ENCODE data around the gene LUZP2.
"Not testable (repeated sequence)": the region's sequence is repeated elsewhere in the genome, so short reads cannot be mapped to it uniquely, and the experiment has no call there.

The LUZP2 gene

DNA sequence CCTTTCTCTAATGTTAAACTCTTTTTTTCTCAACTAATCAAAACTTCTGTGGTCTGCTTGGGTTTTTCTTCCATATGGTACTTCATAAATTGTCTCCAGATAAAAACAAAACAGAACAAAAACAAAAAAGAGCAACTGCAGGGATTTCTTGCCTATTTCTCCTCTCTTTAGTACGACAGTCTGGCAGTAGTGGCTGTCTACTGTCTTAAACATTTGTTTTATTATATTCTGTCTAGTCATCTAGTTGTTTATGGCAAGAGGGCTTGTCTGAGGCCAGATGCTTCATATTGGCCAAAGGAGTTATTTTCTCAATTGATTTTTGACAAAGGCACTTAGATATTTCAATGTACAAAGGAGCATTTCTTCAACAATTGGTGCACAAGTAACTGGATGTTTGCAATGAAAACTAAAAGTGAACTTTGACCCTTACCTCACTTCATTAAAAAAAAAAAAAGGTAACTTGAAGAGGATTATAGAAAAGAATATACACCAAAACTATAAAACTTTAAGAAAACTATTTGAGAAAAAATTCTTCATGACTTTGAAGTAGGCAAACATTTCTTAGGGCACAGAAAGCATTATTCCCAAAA, 404.2 kb downstream of the LUZP2 start:
- DNase-seq (ENCODE audit: low spot score) = no peak

DNA sequence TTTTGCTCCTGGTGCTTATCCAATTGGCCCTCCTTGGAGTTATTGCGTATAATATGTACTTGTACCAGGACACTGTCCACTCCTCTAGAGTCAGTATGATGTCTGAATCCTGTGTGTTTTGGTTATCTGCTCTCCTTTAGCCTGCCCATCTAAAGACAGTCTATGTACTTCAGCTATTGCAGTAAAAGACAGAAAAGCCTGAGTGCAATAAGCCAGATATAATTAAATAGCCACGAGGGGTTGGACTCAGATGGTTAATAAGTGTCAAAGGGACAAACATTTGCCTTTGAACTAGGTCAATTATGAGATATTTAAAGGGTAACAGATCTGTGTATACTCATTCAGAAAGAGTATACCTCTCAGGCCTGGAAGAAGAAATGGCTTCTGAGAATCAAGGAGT, 406.7 kb downstream of the LUZP2 start:
- DNase-seq (ENCODE audit: low spot score) = no peak

DNA sequence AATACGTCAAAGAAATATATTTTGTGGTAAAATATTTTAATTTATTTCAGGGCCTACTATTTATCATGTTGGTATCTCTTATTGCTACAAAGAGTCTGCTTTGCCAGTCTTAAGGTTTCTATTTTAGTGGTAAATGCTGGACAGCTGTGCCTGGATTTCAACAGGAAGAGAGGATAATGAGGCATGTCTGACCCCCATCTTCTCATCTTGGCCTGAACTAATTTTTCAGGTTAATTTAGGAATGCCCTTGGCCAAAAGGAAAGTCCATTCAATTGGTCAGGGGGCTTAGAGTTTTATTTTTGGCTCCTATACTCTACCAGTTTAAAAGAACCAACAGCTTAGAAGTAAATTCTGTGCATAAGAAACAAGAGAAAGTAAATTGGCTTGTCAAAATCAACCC, 428.2 kb downstream of the LUZP2 start:
- DNase-seq (ENCODE audit: low spot score) = no peak

DNA sequence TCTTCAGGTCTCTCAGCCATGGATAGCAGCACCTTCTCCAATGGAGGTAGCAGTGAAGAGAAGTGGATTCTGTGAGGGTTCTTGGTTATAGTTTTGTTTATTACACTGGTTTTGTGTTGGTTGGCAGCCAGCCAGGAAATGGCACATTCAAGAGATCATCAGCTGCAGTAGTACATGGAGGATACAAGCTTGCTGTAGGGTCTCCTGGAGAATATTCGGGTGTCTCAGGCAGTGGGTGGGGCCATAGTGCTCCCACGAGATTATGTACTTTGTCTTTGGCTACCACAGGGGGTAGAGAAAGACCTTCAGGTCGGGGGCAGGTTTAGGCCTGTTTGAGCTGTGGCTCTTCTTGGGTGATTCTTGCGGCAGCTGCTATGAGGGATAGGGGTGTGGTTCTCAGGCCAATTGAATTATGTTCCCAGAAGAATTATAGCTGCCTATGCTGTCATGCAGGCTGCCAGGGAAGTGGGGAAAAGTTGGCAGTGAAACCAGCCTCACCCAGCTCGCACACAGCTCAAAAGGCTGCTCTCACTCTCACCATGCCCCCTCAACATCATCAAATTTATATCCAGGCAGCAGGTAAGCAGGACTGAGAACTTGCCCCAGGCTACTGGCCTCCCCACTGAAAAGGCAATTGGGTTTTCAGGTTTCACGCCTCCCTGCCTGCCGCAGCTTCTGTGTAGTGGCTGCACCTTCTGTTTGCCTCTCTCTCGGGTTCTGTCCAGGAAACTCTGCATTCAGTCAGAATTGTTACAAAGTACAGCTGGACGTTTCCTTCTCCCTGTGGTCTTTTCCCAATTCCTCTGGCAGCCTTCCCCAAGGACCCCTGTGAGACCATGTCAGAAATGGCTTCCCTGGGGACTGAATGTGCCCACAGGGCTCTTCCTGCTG, 435.5 kb downstream of the LUZP2 start:
- no peak for DNase-seq (ENCODE audit: low spot score)

DNA sequence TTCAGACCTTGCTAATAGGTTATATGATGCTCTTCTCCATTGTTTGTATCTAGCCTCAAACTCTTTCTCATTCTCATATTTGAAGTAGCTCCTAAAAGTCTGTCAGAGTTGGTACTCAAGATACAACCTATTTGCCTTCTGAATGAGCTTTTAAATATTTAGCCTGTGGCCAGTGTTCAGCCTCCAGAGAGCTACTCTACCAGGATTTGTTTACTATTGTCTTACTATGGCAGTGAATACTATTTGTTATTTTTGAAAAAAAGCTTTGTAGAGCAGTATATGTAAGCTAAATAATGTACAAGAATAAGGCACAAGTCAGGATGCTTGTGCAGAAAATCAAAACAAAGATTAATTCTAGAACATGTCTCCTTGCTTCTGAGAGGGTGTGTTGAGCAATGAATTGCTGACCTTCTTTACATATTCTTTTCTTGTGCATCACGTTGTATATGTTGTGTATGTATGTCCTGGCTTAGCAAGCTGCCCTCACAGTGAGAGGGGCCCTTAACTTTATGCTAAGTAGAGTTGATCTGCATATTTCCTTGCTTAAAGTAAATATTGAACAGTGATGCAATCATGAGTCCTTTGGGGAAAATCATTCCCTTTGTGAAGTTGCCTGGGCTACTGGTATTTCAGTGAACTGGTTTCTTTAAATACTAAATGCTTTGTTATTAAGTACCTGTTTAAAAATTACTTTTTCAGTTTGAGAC, 438.0 kb downstream of the LUZP2 start:
- no peak for DNase-seq (ENCODE audit: low spot score)

DNA sequence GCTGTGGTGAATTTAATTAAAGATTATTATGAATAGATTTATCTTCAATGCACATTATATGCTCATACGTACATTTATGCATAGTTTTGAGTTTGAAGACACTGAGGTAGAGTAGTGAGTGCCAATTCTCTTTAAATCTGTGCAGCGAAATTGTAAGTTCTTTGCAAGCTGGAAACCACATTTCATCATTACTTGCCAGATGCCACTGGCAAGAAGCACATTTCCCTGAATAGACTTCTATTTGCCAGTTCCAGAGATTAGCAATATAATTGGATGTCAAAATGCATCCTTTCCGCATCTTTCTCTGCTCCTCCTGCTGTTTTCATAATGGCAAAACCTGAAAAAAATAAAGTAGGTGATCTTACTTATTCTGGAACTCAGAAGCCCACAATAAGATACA, 448.0 kb downstream of the LUZP2 start:
- no peak for DNase-seq (ENCODE audit: low spot score)

DNA sequence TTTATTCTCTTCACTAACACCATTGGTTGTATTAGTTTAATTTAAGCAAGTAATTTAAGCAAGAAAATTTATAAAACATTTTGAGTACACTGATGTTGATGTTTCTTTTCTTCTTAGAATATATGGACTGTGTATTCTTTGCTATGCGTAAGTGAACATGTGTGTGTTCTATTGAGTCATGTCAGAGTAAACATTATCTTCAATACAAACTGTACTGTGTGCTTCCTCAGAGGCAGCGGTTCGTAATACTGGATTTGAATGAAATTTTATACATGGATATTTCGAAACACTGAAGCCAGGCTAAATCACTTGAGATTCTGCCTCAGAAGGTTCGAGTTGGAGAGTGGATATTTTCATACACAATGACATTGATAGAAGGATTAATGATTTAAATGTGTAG, 452.6 kb downstream of the LUZP2 start:
- DNase-seq (ENCODE audit: low spot score) = no peak

DNA sequence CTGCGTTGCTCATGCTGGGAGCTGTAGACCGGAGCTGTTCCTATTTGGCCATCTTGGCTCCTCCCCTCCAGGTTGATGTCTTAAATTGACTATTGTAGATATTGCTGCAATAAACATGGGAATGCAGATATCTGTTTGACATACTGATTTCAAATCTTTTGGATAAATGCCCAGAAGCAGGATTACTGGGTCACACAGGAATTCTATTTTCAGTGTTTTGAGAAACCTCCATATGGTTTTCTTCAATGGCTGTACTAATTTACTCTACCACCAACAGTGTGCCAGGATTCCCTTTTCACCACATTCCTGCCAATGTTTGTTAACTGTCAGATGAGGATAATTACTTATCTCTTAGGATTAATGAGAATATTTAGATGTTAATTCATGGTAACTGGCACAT, 467.0 kb downstream of the LUZP2 start:
- no peak for DNase-seq (ENCODE audit: low spot score)

DNA sequence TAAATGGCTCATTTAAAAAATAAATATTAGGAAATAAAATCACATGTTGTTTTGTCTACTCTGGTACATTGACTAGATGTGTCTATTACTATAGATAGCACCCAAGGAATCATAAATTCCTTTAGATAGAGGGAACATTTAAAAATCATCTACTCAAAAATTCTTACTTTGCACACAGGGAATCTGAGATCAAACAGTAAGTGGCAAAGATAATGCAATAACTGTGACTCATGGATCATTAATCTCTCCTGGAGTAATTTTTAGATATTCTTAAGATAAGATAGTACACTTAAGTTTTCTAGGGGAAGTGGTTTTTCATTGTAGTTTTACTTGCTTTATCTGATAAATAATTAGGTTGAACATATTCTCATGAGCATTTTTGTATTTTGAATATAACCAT, 468.9 kb downstream of the LUZP2 start:
- DNase-seq (ENCODE audit: low spot score) = no peak

DNA sequence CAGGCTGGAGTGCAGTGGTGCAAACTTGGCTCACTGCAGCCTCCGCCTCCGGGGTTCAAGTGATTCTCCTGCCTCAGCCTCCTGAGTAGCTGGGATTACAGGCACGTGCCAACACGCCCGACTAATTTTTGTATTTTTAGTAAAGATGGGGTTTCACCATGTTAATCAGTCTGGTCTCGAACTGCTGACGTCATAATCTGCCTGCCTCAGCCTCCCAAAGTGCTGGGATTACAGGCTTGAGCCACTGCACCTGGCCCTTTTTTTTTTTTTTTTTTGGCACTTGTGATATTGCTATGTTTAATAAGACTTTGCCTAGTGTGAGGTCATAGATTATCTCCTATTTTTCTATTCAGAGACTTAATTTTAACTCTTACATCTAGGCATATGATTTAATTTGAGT, 497.1 kb downstream of the LUZP2 start:
- not testable (repeated sequence) for DNase-seq (ENCODE audit: low spot score)

DNA sequence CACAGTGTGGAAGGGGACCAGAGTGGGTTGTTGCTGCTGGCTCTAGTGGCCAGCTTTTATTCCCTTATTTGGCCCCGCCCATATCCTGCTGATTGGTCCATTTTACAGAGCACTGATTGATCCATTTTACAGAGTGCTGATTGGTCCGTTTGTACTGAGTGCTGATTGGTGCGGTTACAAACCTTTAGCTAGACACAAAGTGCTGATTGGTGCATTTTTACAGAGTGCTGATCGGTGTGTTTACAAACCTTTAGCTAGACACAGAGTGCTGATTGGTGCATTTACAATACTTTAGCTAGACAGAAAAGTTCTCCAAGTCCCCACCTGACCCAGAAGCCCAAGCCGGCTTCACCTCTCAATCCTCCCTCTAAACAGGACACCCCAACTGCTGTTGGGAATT, 503.1 kb downstream of the LUZP2 start:
- not testable (repeated sequence) for DNase-seq (ENCODE audit: low spot score)

DNA sequence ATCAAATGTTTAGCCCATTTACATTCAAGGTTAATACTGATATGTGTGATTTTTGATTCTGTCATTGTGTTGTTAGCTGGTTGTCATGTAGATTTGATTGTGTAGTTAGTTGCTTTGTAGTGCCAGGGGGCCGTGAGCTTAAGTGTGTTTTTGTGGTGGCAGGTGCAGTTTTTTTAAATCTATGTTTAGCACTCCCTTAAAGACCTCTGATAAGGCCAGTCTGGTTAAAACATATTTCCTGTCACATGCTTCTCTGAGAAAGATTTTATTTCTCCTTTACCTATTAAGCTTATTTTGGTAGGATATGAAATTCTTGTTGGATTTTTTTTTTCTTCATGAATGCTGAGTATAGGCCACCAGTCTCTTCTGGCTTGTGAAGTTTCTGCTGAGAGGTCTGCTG, 540.6 kb downstream of the LUZP2 start:
- no peak for DNase-seq (ENCODE audit: low spot score)

DNA sequence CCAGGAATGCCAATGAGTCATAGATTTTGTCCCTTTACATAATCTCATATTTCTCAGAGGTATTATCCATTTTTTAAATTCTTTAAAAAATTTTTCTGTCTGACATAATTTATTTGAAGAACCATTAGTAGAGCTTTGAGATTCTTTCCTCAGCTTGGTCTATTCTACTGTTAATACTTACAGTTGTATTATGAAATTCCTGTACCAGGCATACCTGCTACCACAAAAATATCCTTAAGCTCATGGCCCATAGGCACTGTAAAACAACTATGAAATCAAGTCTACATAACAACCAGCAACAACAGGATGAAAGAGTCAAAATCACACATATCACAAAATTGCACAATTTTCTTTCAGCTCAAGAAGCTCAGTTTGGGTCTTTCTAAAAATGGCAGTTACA, 541.3 kb downstream of the LUZP2 start:
- no peak for DNase-seq (ENCODE audit: low spot score)

DNA sequence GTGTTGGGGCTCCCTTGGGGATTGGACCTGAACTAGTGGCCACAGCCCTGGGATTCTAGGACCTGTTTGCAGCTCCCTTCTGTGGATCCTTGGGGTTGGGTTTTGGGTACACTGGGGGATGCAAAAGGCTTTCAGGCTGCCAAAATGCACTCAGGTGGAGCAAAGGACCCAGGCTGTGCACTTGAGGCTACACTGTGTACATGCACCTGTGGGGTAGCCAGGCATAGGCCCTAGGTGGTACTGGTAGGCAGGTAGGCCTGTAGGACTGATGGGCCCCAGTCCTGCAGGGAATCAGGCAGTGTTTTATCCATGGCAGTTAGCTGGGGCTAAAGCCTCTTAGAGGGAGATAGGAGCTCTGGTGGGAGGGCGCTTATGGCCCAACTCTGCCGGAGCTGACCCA, 542.3 kb downstream of the LUZP2 start:
- no peak for DNase-seq (ENCODE audit: low spot score)

DNA sequence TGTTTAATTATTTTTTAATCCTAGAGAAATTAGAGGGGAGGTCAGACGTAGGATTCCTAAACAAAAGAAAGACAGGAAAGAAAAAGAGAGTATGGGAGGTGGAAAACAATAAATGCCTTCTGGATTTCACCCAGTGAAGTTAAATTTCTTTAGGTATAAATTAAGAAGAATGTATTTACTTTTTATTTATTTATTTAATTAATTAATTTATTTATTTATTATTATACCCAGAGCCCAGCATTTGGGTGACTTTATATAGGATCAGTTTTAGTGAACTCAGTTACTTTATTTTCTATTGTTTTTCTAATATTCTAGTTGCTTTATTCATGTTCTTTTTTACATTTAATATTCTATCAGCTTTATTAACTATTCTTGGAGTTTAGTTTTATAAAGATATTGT, 551.8 kb downstream of the LUZP2 start:
- DNase-seq (ENCODE audit: low spot score) = no peak

DNA sequence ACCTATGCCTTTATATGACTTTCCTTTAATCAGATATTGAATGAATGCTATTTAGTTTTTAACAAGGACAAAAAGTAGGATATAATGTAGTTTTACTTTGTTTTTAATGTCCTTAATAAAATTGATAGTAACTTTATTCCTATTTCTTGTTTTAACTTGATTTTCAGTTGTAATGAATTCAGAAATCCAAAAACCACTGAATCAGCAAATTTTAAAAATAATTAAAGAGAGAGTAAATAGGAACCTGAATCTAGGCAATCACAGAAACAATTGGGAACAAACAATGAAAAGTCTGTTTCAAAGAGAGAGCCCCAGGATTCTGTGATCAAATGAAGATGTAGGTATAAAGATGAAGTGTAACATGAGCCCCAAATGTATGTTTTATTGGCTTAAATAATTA, 556.0 kb downstream of the LUZP2 start:
- no peak for DNase-seq (ENCODE audit: low spot score)

DNA sequence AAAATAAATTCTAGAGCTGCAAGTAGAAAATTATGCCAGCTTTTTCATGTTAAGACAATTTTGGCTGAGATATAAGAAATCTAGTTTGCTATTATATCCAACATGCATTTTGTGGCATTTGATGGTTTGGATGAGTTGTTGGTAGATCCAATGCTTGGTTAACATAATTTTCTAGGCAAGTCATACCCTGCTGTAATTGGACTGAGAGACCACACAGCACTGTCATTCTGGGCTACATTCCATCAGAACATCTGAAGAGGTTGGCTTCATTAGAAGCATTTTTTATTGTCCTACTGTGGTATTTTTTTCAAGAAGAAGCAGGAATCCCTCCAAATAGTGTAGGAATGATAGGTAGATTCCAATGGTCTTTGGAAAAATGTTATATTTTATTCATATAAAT, 561.0 kb downstream of the LUZP2 start:
- DNase-seq (ENCODE audit: low spot score) = no peak

DNA sequence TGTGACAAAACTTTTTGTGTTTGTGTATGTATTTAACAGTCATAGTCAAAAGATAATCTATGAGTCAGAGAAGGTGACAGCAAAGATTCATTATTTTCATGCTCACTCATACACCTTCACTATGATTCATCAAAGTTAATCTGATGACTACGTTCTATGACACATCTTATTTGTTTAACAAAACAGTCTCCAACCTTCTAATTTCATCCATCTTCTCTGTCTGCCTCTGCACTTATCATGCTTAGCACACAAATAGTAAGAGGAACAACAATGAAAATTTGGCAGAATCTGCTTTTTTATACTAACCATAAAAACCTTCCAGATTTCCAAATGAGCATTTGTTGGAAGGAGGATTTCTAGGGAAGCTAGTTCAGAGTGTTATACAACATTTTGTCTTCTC, 568.9 kb downstream of the LUZP2 start:
- no peak for DNase-seq (ENCODE audit: low spot score)

DNA sequence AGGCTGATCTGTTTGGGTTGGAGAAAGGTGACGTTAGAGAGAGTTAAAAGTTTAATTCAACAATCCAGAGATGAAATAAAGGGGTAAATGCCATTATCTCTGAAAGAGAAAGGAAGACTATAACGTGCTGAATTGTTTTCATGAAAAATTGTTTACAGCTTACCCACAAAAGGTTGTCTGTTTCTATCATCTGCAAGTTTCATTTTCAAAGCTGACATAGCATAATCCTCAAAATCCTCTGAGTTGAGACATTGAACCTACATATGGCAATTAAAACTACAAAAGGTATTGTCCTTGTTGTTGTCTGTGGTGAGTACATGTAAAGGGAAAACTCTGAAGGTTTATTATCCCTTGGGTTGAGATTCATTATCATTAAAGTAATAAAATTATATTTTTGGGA, 569.9 kb downstream of the LUZP2 start:
- no peak for DNase-seq (ENCODE audit: low spot score)

DNA sequence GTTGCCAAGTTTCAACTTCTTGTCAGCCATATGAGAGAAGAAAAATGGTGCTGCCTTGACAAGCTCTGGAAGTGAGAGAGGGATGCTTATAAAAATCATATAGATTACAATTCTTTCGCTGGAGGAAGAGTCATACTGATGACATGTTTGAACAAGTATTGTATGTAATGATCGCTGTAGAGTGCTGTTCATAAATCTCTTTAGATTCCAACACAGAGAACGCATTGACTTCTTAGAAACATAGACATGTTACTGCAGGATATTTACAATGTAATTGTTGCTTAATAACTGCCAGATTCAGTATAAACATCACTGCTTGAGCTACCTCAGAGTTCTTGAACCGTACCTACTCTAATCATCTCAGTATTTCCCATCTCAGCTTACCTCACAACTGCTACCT, 571.6 kb downstream of the LUZP2 start:
- no peak for DNase-seq (ENCODE audit: low spot score)

DNA sequence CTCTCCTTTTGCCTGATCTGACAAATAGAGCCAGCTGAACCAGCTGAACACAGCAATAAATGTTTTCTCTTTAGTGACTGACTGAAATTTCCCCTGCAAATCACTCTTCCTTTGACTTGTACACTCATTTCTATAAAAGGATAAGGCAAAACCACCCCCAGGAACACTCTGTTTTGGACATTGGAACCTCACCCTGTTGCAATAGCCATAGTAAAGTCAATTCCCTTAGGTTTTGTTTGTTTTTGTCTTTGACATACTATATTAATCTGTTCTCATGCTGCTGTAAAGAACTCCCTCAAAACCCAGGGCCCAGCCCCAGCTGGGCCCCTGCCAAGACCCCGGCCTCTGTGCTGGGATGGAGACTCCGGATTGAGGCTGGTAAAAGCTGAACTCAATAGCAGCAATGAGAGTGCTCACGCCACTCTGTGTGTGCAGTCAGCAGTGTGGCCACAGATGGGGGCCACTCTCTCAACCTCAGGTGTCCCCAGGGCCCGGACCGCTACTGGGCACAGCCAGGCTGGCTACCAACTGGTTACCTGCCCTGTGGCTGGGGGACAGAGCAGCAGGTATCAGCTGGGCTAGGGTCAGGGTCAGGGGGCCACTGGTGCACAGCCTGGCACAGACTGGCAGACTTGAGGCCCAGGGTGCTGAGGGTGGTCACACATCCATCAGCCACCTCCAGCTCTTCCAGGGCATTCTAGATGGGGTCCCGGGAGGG, 597.4 kb downstream of the LUZP2 start:
- DNase-seq (ENCODE audit: low spot score) = no peak

DNA sequence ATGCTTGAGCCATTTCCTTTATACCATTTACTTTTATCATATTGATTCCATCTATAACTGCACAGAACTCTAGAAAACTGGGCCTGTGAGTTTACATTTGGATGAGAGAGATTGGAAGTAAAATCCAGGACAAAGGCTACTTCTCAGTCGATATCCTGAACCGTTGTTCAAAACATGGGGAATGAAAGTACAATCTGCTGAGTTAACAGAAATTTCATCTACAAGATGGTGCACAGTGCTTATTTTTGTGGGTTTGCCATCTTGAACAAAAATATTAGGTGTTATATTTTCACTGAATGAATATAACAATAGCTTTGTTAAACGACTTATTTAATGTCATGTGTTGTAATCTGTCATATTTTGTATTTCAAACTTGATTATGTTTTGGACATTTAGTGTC, 622.6 kb downstream of the LUZP2 start:
- no peak for DNase-seq (ENCODE audit: low spot score)
